HepG2 (cell line): ENCODE measurements around the gene NRK. TPM values are rescaled to one million over a fixed set of nuclear protein-coding genes. Genes with fewer than 3 reads are reported as not detected.
"Not testable (repeated sequence)": the region's sequence is repeated elsewhere in the genome, so short reads cannot be mapped to it uniquely, and the experiment has no call there.

Source experiments
- ATAC-seq: fragments of 200-7000 bp; cut with Tn5 transposase; 3 replicates; pipeline ENCODE4 v1.9.1; 2020; ENCODE audit warnings: mild to moderate bottlenecking, moderate library complexity
- BruUV-seq: library from RNA; stranded (reverse); fragments of 400-500 nt; replicated peaks from 2 replicates; lab custom pipeline; 2021; lab: Mats Ljungman, UMichigan
- CTCF ChIA-PET: fragments of 300-600 bp; formaldehyde crosslinking; extraction: SDS; loops from one replicate; lab custom pipeline; 2021; ENCODE audit warnings: low total read pairs, inconsistent platforms, low intra/inter-chr PET ratio; lab: Yijun Ruan, JAX
- POLR2A ChIA-PET: fragments of 350-600 bp; sonication (Branson Sonifier 250); formaldehyde crosslinking; loops from one replicate; lab custom pipeline; 2020; ENCODE audit warnings: antibody characterized with exemption, inconsistent platforms; lab: Yijun Ruan, JAX
- DNase-seq: peaks from one replicate; pipeline ENCODE4 v3.0.0-alpha.2; 2015; ENCODE audit warnings: low spot score
- FAIRE-seq: peaks from 3 replicates; lab custom pipeline; 2011; peaks lifted over from hg19 to GRCh38; lab: Jason Lieb, UNC
- H2AFZ ChIP-seq: one replicate; pipeline ENCODE4 v1.6.1; 2011; ENCODE audit warnings: low read length, inconsistent platforms
- H3K27ac ChIP-seq: fragments of 300-600 bp; 3 replicates; pipeline ENCODE4 v1.8.0; 2011; ENCODE audit warnings: mixed run types, mild to moderate bottlenecking, mixed read lengths, low read length, inconsistent platforms; ENCODE audit not compliant: insufficient read depth; ENCODE audit errors: extremely low read length
- H3K27me3 ChIP-seq, 2 experiments: fragments of 200-600 bp in 1 of 2; 2 replicates in 1 of 2; 3 replicates in 1 of 2; pipeline versions ENCODE4 v1.6.0 to v1.8.0; 2011; ENCODE audit warnings: low read length in 2 of 2, mild to moderate bottlenecking in 2 of 2, moderate library complexity in 2 of 2, inconsistent platforms in 1 of 2; ENCODE audit not compliant: insufficient read depth in 2 of 2, control insufficient read depth in 1 of 2
- H3K36me3 ChIP-seq, 2 experiments: fragments of 200-600 bp in 1 of 2; replicated peaks in 1 of 2; 2 replicates in 1 of 2; 3 replicates in 1 of 2; pipeline versions ENCODE4 v1.5.1 to v1.8.0; 2011; ENCODE audit warnings: low read length in 2 of 2, inconsistent platforms in 1 of 2; ENCODE audit not compliant: insufficient read depth in 2 of 2, control insufficient read depth in 1 of 2
- H3K4me1 ChIP-seq: 2 replicates; pipeline ENCODE4 v1.5.1; 2012; ENCODE audit warnings: low read length, inconsistent platforms; ENCODE audit not compliant: insufficient read depth
- H3K4me2 ChIP-seq: 2 replicates; pipeline ENCODE4 v1.6.0; 2011; ENCODE audit warnings: low read depth, low read length, inconsistent platforms
- H3K4me3 ChIP-seq, 3 experiments: fragments of 200-600 bp in 1 of 3; sonication (generic), shearing (Covaris generic) in 1 of 3; replicated peaks in 1 of 3; 2 replicates each; pipeline ENCODE4 v1.5.1; 2011 to 2016; ENCODE audit warnings: low read length in 3 of 3, inconsistent platforms in 2 of 3, low read depth in 2 of 3, mild to moderate bottlenecking in 2 of 3, control low read depth in 1 of 3, mixed read lengths in 1 of 3; ENCODE audit not compliant: insufficient read depth in 1 of 3
- H3K79me2 ChIP-seq: one replicate; pipeline ENCODE4 v1.6.1; 2011; ENCODE audit warnings: low read length, inconsistent platforms; ENCODE audit not compliant: insufficient read depth
- H3K9ac ChIP-seq: 2 replicates; pipeline ENCODE4 v1.6.0; 2011; ENCODE audit warnings: mild to moderate bottlenecking, low read depth, low read length, inconsistent platforms; ENCODE audit not compliant: insufficient read depth
- H3K9me3 ChIP-seq: 2 replicates; pipeline ENCODE4 v1.5.1; 2012; ENCODE audit warnings: mild to moderate bottlenecking, low read length
- H4K20me1 ChIP-seq: 2 replicates; pipeline ENCODE4 v1.6.0; 2011; ENCODE audit warnings: inconsistent platforms, mild to moderate bottlenecking, low read length, moderate library complexity; ENCODE audit not compliant: insufficient read depth
- GABPA ChIP-seq, 2 experiments: IDR thresholded peaks; 2 replicates each; pipeline ENCODE4 v1.6.1; 2011 to 2016; ENCODE audit warnings: low read depth in 2 of 2, low read length in 1 of 2, missing biosample characterization in 1 of 2, missing genetic modification characterization in 1 of 2
- GLI4 ChIP-seq: sonication (generic); formaldehyde crosslinking; IDR thresholded peaks from 2 replicates; pipeline ENCODE4 v1.5.1; 2020; ENCODE audit warnings: missing genetic modification reagents, mild to moderate bottlenecking, moderate library complexity, borderline replicate concordance
- MAF1 ChIP-seq: sonication (generic); formaldehyde crosslinking; IDR thresholded peaks from 2 replicates; pipeline ENCODE4 v1.5.0; 2020; ENCODE audit warnings: missing genetic modification reagents, borderline replicate concordance
- ZMAT3 ChIP-seq: sonication (generic); formaldehyde crosslinking; conservative IDR thresholded peaks from 2 replicates; pipeline ENCODE4 v1.7.0; 2021; ENCODE audit warnings: missing genetic modification reagents
- ZNF788 ChIP-seq: sonication (generic); formaldehyde crosslinking; IDR thresholded peaks from 2 replicates; pipeline ENCODE4 v1.5.0; 2020; ENCODE audit warnings: mild to moderate bottlenecking, missing genetic modification reagents, borderline replicate concordance
- WGBS: methylation state at CpG from one replicate; pipeline ENCODE4 v1.1.6; 2017; ENCODE audit warnings: low lambda C conversion rate; 5-methylcytosine and 5-hydroxymethylcytosine counted together
- in situ Hi-C: cut with HindIII; loops from 2 replicates; pipeline ENCODE4 v1.10.0; 2017; ENCODE audit warnings: low pct_unique_long_range_greater_than_20kb; ENCODE audit not compliant: extremely low pct_ligation_motif_present
- intact Hi-C: fragments of 100-400 bp; cut with micrococcal nuclease; formaldehyde crosslinking; loops from one replicate; pipeline ENCODE4 v1.10.0; 2022; ENCODE audit not compliant: unreplicated experiment
- polyA plus RNA-seq, 8 experiments: library from polyadenylated mRNA; depleted of rRNA in 3 of 8; stranded (reverse) in 7 of 8; unstranded in 1 of 8; fragments of >200 nt; fragmentation: Illumina TruSeq in 4 of 8; extraction: Trizol in 4 of 8; gene quantifications; 2 replicates each; pipeline versions ENCODE4 v1.2.1 to v1.2.3, GENCODE V29; 2011 to 2016; ENCODE audit warnings: low read depth in 4 of 8, missing spikeins in 1 of 8, mixed read lengths in 1 of 8; ENCODE audit not compliant: insufficient read depth in 1 of 8
- total RNA-seq, 5 experiments: library from RNA; depleted of rRNA; stranded (reverse); fragments of >200 nt; fragmentation: Illumina TruSeq; extraction: Trizol; gene quantifications; 2 replicates each; pipeline ENCODE4 v1.2.3, GENCODE V29; 2016; ENCODE audit warnings: low read depth in 1 of 5
- TF ChIP-seq, protein P1 (sequence below), 2 experiments: sonication (generic) in 1 of 2; formaldehyde crosslinking in 1 of 2; IDR thresholded peaks; 2 replicates each; pipeline versions ENCODE4 v1.4.0 to v1.6.1; 2018 to 2020; ENCODE audit warnings: missing genetic modification reagents in 2 of 2, borderline replicate concordance in 1 of 2, low read depth in 1 of 2, mild to moderate bottlenecking in 1 of 2, missing biosample characterization in 1 of 2
- TF ChIP-seq, protein P2 (sequence below), 2 experiments: sonication (generic) in 1 of 2; formaldehyde crosslinking in 1 of 2; IDR thresholded peaks; 2 replicates each; pipeline versions ENCODE4 v1.6.1 to v1.9.0; 2014 to 2022; ENCODE audit warnings: antibody characterized with exemption in 1 of 2, borderline replicate concordance in 1 of 2, inconsistent platforms in 1 of 2, low read depth in 1 of 2, missing genetic modification reagents in 1 of 2

The NRK gene
- total and polyA plus RNA-seq, 2 of the 13 experiments (the other 11 are each of a cell fraction or from before 2014, with no cell fraction given) = not detected

DNA sequence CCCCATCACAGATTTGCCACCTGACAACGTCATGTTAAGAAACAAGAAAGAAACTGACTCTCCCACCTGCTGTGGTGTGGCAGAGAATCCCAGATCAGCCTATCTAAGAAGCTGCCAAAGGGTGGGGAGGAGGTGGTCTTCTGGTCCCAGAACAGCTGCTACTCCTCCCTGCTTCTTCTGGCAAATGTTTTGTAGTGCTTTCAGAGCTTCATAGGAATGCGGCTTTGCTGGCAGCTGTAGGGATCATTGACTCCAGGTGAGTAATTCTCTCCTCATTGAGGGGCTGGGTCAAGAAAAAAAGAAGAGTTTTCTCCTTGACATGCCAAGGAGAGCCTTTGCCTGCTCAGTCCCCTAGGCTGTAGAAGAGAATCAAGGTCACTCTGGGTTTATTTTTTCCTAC is 23.3 kb downstream of the NRK start:
- WGBS = 0% methylated on average over 2 of the region's 2 CpGs
- Histone ChIP-seq H3K4me2 (no peak overlapping the region), H4K20me1 (no peaks in the 10 kb centered on the region), H3K9ac (no peak overlapping the region), H3K36me3 (no peaks in the 10 kb centered on the region), H3K27ac (no peak overlapping the region), H3K79me2 (no peaks in the 10 kb centered on the region), H3K4me1 (no peaks in the 10 kb centered on the region), H3K27me3 (no peaks in the 10 kb centered on the region), H3K9me3 (no peaks in the 10 kb centered on the region), H3K4me3 (no peak overlapping the region), H2AFZ (no peak overlapping the region)
- CTCF ChIA-PET = no interaction called here
- DNase-seq = no peak
- no peak for FAIRE-seq
- ATAC-seq = no peak
- POLR2A ChIA-PET = no interaction called here
- in situ Hi-C loops (no loop called here), intact Hi-C loops (no loop called here)
- no TSS peak for BruUV-seq
- TF ChIP-seq GABPA (IDR thresholded peaks at IDR 0.05; ENCODE audit: low read depth, low read length) (no peak), GABPA (CRISPR knock-in tag; IDR thresholded peaks at IDR 0.05; ENCODE audit: low read depth) (no peak), MAF1 (CRISPR knock-in tag) (no peak), GLI4 (CRISPR knock-in tag) (no peak), ZNF788 (no peak), ZMAT3 (CRISPR knock-in tag) (no peak)
- TF ChIP-seq, protein P1, sequence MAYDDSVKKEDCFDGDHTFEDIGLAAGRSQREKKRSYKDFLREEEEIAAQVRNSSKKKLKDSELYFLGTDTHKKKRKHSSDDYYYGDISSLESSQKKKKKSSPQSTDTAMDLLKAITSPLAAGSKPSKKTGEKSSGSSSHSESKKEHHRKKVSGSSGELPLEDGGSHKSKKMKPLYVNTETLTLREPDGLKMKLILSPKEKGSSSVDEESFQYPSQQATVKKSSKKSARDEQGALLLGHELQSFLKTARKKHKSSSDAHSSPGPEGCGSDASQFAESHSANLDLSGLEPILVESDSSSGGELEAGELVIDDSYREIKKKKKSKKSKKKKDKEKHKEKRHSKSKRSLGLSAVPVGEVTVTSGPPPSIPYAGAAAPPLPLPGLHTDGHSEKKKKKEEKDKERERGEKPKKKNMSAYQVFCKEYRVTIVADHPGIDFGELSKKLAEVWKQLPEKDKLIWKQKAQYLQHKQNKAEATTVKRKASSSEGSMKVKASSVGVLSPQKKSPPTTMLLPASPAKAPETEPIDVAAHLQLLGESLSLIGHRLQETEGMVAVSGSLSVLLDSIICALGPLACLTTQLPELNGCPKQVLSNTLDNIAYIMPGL (CRISPR knock-in tag; IDR thresholded peaks at IDR 0.05; ENCODE audit: borderline replicate concordance in 1 of 2, low read depth in 1 of 2) = no peak
- TF ChIP-seq, protein P2, sequence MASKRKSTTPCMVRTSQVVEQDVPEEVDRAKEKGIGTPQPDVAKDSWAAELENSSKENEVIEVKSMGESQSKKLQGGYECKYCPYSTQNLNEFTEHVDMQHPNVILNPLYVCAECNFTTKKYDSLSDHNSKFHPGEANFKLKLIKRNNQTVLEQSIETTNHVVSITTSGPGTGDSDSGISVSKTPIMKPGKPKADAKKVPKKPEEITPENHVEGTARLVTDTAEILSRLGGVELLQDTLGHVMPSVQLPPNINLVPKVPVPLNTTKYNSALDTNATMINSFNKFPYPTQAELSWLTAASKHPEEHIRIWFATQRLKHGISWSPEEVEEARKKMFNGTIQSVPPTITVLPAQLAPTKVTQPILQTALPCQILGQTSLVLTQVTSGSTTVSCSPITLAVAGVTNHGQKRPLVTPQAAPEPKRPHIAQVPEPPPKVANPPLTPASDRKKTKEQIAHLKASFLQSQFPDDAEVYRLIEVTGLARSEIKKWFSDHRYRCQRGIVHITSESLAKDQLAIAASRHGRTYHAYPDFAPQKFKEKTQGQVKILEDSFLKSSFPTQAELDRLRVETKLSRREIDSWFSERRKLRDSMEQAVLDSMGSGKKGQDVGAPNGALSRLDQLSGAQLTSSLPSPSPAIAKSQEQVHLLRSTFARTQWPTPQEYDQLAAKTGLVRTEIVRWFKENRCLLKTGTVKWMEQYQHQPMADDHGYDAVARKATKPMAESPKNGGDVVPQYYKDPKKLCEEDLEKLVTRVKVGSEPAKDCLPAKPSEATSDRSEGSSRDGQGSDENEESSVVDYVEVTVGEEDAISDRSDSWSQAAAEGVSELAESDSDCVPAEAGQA (IDR thresholded peaks at IDR 0.05; ENCODE audit: low read depth) = no peak
- TF ChIP-seq, protein P2 (CRISPR knock-in tag; IDR thresholded peaks at IDR 0.05; ENCODE audit: borderline replicate concordance) = no peak

DNA sequence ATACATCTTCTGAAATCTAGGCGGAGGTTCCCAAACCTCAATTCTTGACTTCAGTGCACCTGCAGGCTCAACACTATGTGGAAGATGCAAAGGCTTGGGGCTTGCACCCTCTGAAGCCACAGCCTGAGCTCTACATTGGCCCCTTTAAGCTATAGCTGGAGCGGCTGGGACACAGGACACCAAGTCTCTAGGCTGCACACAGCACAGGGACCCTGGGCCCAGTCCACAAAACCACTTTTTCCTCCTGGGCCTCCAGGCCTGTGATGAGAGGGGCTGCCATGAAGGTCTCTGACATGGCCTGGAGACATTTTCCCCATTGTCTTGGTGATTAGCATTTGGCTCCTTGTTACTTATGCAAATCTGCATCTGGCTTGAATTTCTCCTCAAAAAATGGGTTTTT is 27.8 kb downstream of the NRK start:
- intact Hi-C loops, BruUV-seq, H3K4me2 ChIP-seq, H3K27ac ChIP-seq, H3K36me3 ChIP-seq, H3K27me3 ChIP-seq, in situ Hi-C loops, CTCF ChIA-PET, ATAC-seq, H4K20me1 ChIP-seq, FAIRE-seq, DNase-seq, H3K4me1 ChIP-seq, POLR2A ChIA-PET, H3K9ac ChIP-seq, H3K79me2 ChIP-seq, H3K9me3 ChIP-seq, H2AFZ ChIP-seq, H3K4me3 ChIP-seq: not testable (repeated sequence)
- WGBS = 20% methylated on average over 1 of the region's 2 CpGs
